DND-41 (cell line): ENCODE results near the gene TEDC1.

Source experiments
- ATAC-seq: fragments of 200-7000 bp; cut with Tn5 transposase; 3 replicates; pipeline ENCODE4 v1.9.1; 2021; ENCODE audit warnings: low read depth; ENCODE audit not compliant: insufficient read depth
- DNase-seq: peaks from one replicate; pipeline ENCODE4 v3.0.0-alpha.2; 2020
- H2AFZ ChIP-seq: 2 replicates; pipeline ENCODE4 v1.6.0; 2012; ENCODE audit warnings: low read depth, low read length
- H3K27ac ChIP-seq: 2 replicates; pipeline ENCODE4 v1.5.1; 2012; ENCODE audit warnings: low read length, inconsistent platforms
- H3K27me3 ChIP-seq: fragments of 200-600 bp; sonication (generic); 2 replicates; pipeline ENCODE4 v1.6.0; 2012; ENCODE audit warnings: low read length, mild to moderate bottlenecking, inconsistent platforms; ENCODE audit not compliant: insufficient read depth, poor library complexity
- H3K36me3 ChIP-seq: 2 replicates; pipeline ENCODE4 v1.5.1; 2012; ENCODE audit warnings: low read length, inconsistent platforms; ENCODE audit not compliant: insufficient read depth
- H3K4me1 ChIP-seq: 2 replicates; pipeline ENCODE4 v1.5.1; 2012; ENCODE audit warnings: mild to moderate bottlenecking, low read length; ENCODE audit not compliant: insufficient read depth
- H3K4me2 ChIP-seq: 2 replicates; pipeline ENCODE4 v1.6.0; 2012; ENCODE audit warnings: mild to moderate bottlenecking, moderate library complexity, low read length, inconsistent platforms; ENCODE audit not compliant: insufficient read depth
- H3K4me3 ChIP-seq, 2 experiments: fragments of 200-600 bp in 1 of 2; shearing (Covaris generic) in 1 of 2; 2 replicates each; pipeline ENCODE4 v1.5.1; 2012 to 2016; ENCODE audit warnings: inconsistent platforms in 2 of 2, low read length in 2 of 2, mild to moderate bottlenecking in 2 of 2, low read depth in 1 of 2, moderate library complexity in 1 of 2
- H3K79me2 ChIP-seq: 2 replicates; pipeline ENCODE4 v1.6.0; 2012; ENCODE audit warnings: low read length, inconsistent platforms; ENCODE audit not compliant: insufficient read depth
- H3K9ac ChIP-seq: 2 replicates; pipeline ENCODE4 v1.6.0; 2012; ENCODE audit warnings: low read depth, mild to moderate bottlenecking, inconsistent platforms, low read length, moderate library complexity
- H3K9me3 ChIP-seq: 2 replicates; pipeline ENCODE4 v1.5.1; 2012; ENCODE audit warnings: low read length, moderate library complexity, mild to moderate bottlenecking, inconsistent platforms; ENCODE audit not compliant: insufficient read depth, severe bottlenecking
- H4K20me1 ChIP-seq: 2 replicates; pipeline ENCODE4 v1.6.0; 2012; ENCODE audit warnings: low read length; ENCODE audit not compliant: insufficient read depth
- EZH2 ChIP-seq: IDR thresholded peaks from 3 replicates; pipeline ENCODE4 v1.6.1; 2012; ENCODE audit warnings: borderline replicate concordance, low read depth, mild to moderate bottlenecking, moderate library complexity, low read length, inconsistent platforms; ENCODE audit not compliant: severe bottlenecking
- TF ChIP-seq, protein P1 (sequence below): IDR thresholded peaks from 2 replicates; pipeline ENCODE4 v1.5.1; 2012; ENCODE audit warnings: borderline replicate concordance, low read length, moderate library complexity, mild to moderate bottlenecking; ENCODE audit not compliant: poor library complexity, severe bottlenecking; ENCODE audit errors: extremely low read depth

TEDC1 gene

DNA sequence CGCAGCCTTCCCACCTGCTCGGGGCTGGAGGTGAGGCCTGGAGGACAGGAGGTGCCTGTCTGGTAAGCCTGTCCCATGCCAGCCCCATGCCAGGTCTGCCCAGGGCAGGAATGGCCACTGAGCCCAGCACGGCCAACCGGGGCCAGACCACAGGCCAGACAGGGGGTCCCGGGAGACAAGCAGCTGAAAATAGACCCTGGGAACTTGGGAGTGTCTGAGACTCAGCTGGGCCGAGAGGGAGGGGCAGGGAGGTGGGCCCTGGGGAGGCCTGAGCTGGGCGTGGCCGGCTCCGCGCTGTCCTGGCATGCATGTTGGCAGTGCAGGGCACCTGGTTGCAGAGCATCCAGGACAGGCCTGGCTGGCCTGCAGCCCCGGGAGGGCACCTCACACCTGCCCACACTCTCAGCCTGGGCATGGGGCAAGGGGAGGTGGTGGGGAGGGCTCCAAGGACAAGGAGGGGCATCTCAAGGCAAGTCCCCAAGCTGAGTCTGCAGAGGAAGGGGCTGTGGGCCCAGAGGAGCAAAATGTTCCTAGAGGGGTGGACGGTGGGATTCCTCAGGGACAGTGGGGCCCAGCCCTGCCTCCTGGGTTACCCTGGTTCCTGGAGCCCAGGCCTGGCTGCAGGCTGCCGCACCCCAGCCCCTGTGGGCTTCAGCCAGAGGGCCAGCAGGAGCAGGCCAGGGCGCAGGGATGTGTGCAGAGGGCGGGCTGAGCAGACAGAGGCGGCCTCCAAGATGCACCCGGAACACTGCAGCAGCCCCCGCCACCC lies 7.6 kb upstream of the TEDC1 start:
- H3K27me3 ChIP-seq: peaks cover 13% of the 10 kb centered on the region
- H3K36me3 ChIP-seq: no peaks in the 10 kb centered on the region
- no peak overlapping the region for H2AFZ ChIP-seq
- H3K4me2 ChIP-seq: no peak overlapping the region
- TF ChIP-seq EZH2: no peak
- TF ChIP-seq, protein P1, sequence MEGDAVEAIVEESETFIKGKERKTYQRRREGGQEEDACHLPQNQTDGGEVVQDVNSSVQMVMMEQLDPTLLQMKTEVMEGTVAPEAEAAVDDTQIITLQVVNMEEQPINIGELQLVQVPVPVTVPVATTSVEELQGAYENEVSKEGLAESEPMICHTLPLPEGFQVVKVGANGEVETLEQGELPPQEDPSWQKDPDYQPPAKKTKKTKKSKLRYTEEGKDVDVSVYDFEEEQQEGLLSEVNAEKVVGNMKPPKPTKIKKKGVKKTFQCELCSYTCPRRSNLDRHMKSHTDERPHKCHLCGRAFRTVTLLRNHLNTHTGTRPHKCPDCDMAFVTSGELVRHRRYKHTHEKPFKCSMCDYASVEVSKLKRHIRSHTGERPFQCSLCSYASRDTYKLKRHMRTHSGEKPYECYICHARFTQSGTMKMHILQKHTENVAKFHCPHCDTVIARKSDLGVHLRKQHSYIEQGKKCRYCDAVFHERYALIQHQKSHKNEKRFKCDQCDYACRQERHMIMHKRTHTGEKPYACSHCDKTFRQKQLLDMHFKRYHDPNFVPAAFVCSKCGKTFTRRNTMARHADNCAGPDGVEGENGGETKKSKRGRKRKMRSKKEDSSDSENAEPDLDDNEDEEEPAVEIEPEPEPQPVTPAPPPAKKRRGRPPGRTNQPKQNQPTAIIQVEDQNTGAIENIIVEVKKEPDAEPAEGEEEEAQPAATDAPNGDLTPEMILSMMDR: no peak
- peaks cover 9% of the 10 kb centered on the region for H4K20me1 ChIP-seq
- peaks cover 37% of the 10 kb centered on the region for H3K4me1 ChIP-seq
- no peak overlapping the region for H3K27ac ChIP-seq
- H3K79me2 ChIP-seq: no peaks in the 10 kb centered on the region
- H3K9me3 ChIP-seq: no peaks in the 10 kb centered on the region
- DNase-seq (no peak), ATAC-seq (no peak)
- H3K4me3 ChIP-seq: no peak overlapping the region
- no peak overlapping the region; the same call in 1 of the 2 replicates for H3K9ac ChIP-seq

DNA sequence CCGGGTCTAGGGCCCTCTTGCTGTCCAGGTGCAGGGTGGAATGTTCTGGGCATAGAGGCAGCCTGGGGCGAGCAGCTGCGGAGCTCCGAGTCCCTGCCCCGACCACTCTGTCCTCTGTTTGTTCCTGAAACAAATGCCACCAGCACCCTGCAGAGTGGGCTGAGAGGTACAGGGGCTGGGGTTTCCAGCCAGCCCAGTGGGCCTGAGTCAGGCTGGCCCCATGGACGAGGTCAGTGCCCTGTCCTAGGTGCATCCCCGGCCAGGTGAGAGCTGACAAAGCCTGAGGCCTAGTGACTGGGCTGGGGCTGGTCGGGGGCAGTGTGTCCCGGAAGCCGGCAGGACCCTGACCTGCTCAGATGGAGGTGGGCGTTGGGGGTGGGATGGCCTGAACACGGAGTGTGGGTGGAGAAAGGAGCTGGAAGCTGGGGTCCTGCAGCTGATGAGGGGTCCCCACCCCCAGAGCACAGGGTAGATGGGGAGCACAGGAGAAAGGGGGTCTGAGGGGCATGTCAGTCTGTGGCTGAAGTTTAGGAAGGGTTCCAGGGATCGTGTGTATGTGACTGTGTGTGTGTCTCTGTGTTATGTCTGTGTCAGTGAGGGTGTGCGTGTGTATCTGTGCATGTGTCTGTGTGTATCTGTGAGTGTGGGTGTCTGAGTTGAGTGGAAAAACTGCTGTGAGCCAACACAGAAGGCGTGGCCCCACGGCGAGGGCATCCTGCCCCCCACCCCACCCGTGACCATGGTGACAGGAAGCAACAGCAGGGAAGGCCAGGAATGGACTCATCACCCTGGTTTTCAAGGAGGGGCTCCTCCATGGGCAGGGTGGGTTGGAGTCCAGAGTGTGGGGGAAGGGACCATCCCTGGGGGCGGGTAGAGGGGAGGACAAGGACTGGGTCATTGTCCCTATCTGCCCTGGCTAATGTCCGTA lies 6.7 kb upstream of the TEDC1 start:
- H4K20me1 ChIP-seq: peaks cover 9% of the 10 kb centered on the region
- no peak overlapping the region for H3K4me3 ChIP-seq
- H3K36me3 ChIP-seq: no peaks in the 10 kb centered on the region
- H3K4me2 ChIP-seq: no peak overlapping the region
- H3K27ac ChIP-seq: no peak overlapping the region
- no peak overlapping the region for H3K9ac ChIP-seq
- peaks cover 45% of the 10 kb centered on the region for H3K4me1 ChIP-seq
- H3K9me3 ChIP-seq: no peaks in the 10 kb centered on the region
- no peak overlapping the region for H2AFZ ChIP-seq
- no peak for TF ChIP-seq EZH2
- TF ChIP-seq, protein P1: no peak
- H3K27me3 ChIP-seq: peaks cover 12% of the 10 kb centered on the region
- DNase-seq (no peak), ATAC-seq (no peak)
- no peaks in the 10 kb centered on the region for H3K79me2 ChIP-seq

DNA sequence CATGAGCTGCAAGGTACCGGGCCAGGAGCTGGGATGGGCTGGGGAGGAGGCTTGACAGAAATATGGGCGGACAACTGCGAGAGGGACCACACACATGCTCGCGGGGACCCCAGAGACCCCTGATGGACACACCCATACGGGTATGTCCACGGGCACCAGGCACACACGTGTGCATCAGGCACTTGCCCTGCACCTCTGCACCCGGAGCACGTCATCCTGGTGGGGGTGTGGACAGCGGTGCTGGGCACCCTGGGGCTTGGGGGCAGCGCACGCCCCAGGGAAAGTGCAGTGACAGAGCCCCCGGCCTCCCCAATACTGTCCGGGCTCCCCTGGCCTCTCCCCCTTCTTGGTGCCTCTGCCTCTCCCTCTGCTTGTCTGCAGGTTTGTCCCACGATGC lies 6.1 kb upstream of the TEDC1 start:
- H3K27ac ChIP-seq: no peak overlapping the region
- no peak overlapping the region for H2AFZ ChIP-seq
- no peak overlapping the region for H3K4me3 ChIP-seq
- peaks cover 48% of the 10 kb centered on the region for H3K4me1 ChIP-seq
- H3K9ac ChIP-seq: no peak overlapping the region
- H3K36me3 ChIP-seq: no peaks in the 10 kb centered on the region
- H3K27me3 ChIP-seq: peaks cover 5% of the 10 kb centered on the region
- ATAC-seq: no peak
- no peak for TF ChIP-seq EZH2
- TF ChIP-seq, protein P1: no peak
- no peak for DNase-seq
- H3K9me3 ChIP-seq: no peaks in the 10 kb centered on the region
- no peak overlapping the region for H3K4me2 ChIP-seq
- H4K20me1 ChIP-seq: peaks cover 7% of the 10 kb centered on the region
- no peaks in the 10 kb centered on the region for H3K79me2 ChIP-seq
